ENCODE data around the gene SPTBN1.

Gene SPTBN1

GRCh38 chr2:54598347-54599325 lies 142.5 kb downstream of the SPTBN1 start:
- H3K27ac ChIP-seq (replicated peaks; ENCODE audit: low read length) = no peak overlapping the region
- no CpG with 5 or more reads among the region's 14 CpGs for WGBS, 2 donors (ENCODE audit: extremely low coverage in 2 of 2, insufficient read length in 2 of 2, insufficient replicate concordance in 1 of 2)
- H2BK15ac ChIP-seq (ENCODE audit: low read length) = no peak overlapping the region
- no peak overlapping the region for H3K4me2 ChIP-seq (ENCODE audit: insufficient read depth, low read length, poor library complexity, severe bottlenecking)
- no peak overlapping the region for H2AFZ ChIP-seq (ENCODE audit: low read length)
- no peak overlapping the region for H3K9ac ChIP-seq (ENCODE audit: low read depth, low read length, poor library complexity)
- no peak overlapping the region for H4K8ac ChIP-seq (ENCODE audit: low read depth, low read length)
- no peak overlapping the region for H2BK12ac ChIP-seq (ENCODE audit: low read length)
- H3K14ac ChIP-seq (ENCODE audit: low read length) = no peak overlapping the region
- H2AK5ac ChIP-seq (ENCODE audit: low read depth, low read length) = no peak overlapping the region
- no peak for DNase-seq (ENCODE audit: low spot score)
- H3K79me1 ChIP-seq (ENCODE audit: low read depth, low read length) = peaks cover 11% of the 10 kb centered on the region
- H3K4me3 ChIP-seq (ENCODE audit: low read length in 2 of 2) = no peak overlapping the region
- H3K23ac ChIP-seq (ENCODE audit: low read depth, low read length, poor library complexity) = no peak overlapping the region
- H2BK120ac ChIP-seq (ENCODE audit: low read depth, low read length) = no peak overlapping the region
- H3K4me1 ChIP-seq (ENCODE audit: control insufficient read depth in 2 of 2, insufficient read depth in 1 of 2, low read depth in 1 of 2, low read length in 2 of 2) = peaks cover 2 to 3% of the 10 kb centered on the region in 2 donors
- H3K27me3 ChIP-seq (ENCODE audit: control insufficient read depth in 3 of 3, insufficient read depth in 3 of 3, low read depth in 1 of 3, low read length in 3 of 3) = no peaks in the 10 kb centered on the region
- peaks cover 1 to 3% of the 10 kb centered on the region in 2 donors for H3K9me3 ChIP-seq (replicated peaks in 1 of 2; ENCODE audit: control insufficient read depth in 2 of 2, insufficient read depth in 1 of 2, low read depth in 1 of 2, low read length in 2 of 2)
- H3K4ac ChIP-seq (ENCODE audit: low read length) = no peak overlapping the region
- H3K18ac ChIP-seq (ENCODE audit: low read length) = no peak overlapping the region
- peaks cover 5 to 40% of the 10 kb centered on the region in 2 donors for H3K36me3 ChIP-seq (replicated peaks in 1 of 2; ENCODE audit: control insufficient read depth in 2 of 2, insufficient read depth in 2 of 2, low read length in 2 of 2)
- H4K91ac ChIP-seq (ENCODE audit: low read depth, low read length, poor library complexity) = no peak overlapping the region
- no peak overlapping the region for H2BK5ac ChIP-seq (ENCODE audit: low read length)

- Histone ChIP-seq H2AFZ (ENCODE audit: low read length) (no peak overlapping the region), H3K27ac (replicated peaks; ENCODE audit: low read length) (no peak overlapping the region), H3K79me1 (ENCODE audit: low read depth, low read length) (peaks cover 11% of the 10 kb centered on the region), H3K9ac (ENCODE audit: low read depth, low read length, poor library complexity) (no peak overlapping the region), H3K14ac (ENCODE audit: low read length) (no peak overlapping the region), H3K23ac (ENCODE audit: low read depth, low read length, poor library complexity) (no peak overlapping the region), H3K4ac (ENCODE audit: low read length) (no peak overlapping the region), H2BK5ac (ENCODE audit: low read length) (no peak overlapping the region), H3K4me2 (ENCODE audit: insufficient read depth, low read length, poor library complexity, severe bottlenecking) (no peak overlapping the region), H3K4me3 (ENCODE audit: low read length in 2 of 2) (no peak overlapping the region), H3K9me3 (replicated peaks in 1 of 2; ENCODE audit: control insufficient read depth in 2 of 2, insufficient read depth in 1 of 2, low read depth in 1 of 2, low read length in 2 of 2) (peaks cover 1 to 3% of the 10 kb centered on the region in 2 donors), H3K18ac (ENCODE audit: low read length) (no peak overlapping the region), H3K4me1 (ENCODE audit: control insufficient read depth in 2 of 2, insufficient read depth in 1 of 2, low read depth in 1 of 2, low read length in 2 of 2) (peaks cover 2 to 3% of the 10 kb centered on the region in 2 donors), H3K27me3 (ENCODE audit: control insufficient read depth in 3 of 3, insufficient read depth in 3 of 3, low read depth in 1 of 3, low read length in 3 of 3) (no peaks in the 10 kb centered on the region), H4K8ac (ENCODE audit: low read depth, low read length) (no peak overlapping the region), H4K91ac (ENCODE audit: low read depth, low read length, poor library complexity) (no peak overlapping the region), H2BK15ac (ENCODE audit: low read length) (no peak overlapping the region), H2BK120ac (ENCODE audit: low read depth, low read length) (no peak overlapping the region), H3K36me3 (replicated peaks in 1 of 2; ENCODE audit: control insufficient read depth in 2 of 2, insufficient read depth in 2 of 2, low read length in 2 of 2) (peaks cover 5 to 40% of the 10 kb centered on the region in 2 donors), H2AK5ac (ENCODE audit: low read depth, low read length) (no peak overlapping the region), H2BK12ac (ENCODE audit: low read length) (no peak overlapping the region)
- no peak for DNase-seq (ENCODE audit: low spot score)
- WGBS, 2 donors (ENCODE audit: extremely low coverage in 2 of 2, insufficient read length in 2 of 2, insufficient replicate concordance in 1 of 2) = no CpG with 5 or more reads among the region's 5 CpGs
These were observed 143.2 kb downstream of the SPTBN1 start for GRCh38 chr2:54599326-54599710.

GRCh38 chr2:54599914-54600313 lies 143.8 kb downstream of the SPTBN1 start:
- WGBS, 2 donors (ENCODE audit: extremely low coverage in 2 of 2, insufficient read length in 2 of 2, insufficient replicate concordance in 1 of 2) = no CpG with 5 or more reads among the region's 4 CpGs
- Histone ChIP-seq H3K4me2 (ENCODE audit: insufficient read depth, low read length, poor library complexity, severe bottlenecking) (no peak overlapping the region), H3K4ac (ENCODE audit: low read length) (no peak overlapping the region), H2BK120ac (ENCODE audit: low read depth, low read length) (no peak overlapping the region), H2BK5ac (ENCODE audit: low read length) (no peak overlapping the region), H2BK15ac (ENCODE audit: low read length) (no peak overlapping the region), H2AFZ (ENCODE audit: low read length) (no peak overlapping the region), H3K4me3 (ENCODE audit: low read length in 2 of 2) (no peak overlapping the region), H2AK5ac (ENCODE audit: low read depth, low read length) (no peak overlapping the region), H4K91ac (ENCODE audit: low read depth, low read length, poor library complexity) (no peak overlapping the region), H3K23ac (ENCODE audit: low read depth, low read length, poor library complexity) (no peak overlapping the region), H4K8ac (ENCODE audit: low read depth, low read length) (no peak overlapping the region), H3K79me1 (ENCODE audit: low read depth, low read length) (peaks cover 11% of the 10 kb centered on the region), H3K18ac (ENCODE audit: low read length) (no peak overlapping the region), H2BK12ac (ENCODE audit: low read length) (no peak overlapping the region), H3K36me3 (replicated peaks in 1 of 2; ENCODE audit: control insufficient read depth in 2 of 2, insufficient read depth in 2 of 2, low read length in 2 of 2) (peaks cover 5 to 40% of the 10 kb centered on the region in 2 donors), H3K27ac (replicated peaks; ENCODE audit: low read length) (no peak overlapping the region), H3K4me1 (ENCODE audit: control insufficient read depth in 2 of 2, insufficient read depth in 1 of 2, low read depth in 1 of 2, low read length in 2 of 2) (peaks cover 5 to 8% of the 10 kb centered on the region in 2 donors), H3K14ac (ENCODE audit: low read length) (no peak overlapping the region), H3K9ac (ENCODE audit: low read depth, low read length, poor library complexity) (no peak overlapping the region), H3K9me3 (replicated peaks in 1 of 2; ENCODE audit: control insufficient read depth in 2 of 2, insufficient read depth in 1 of 2, low read depth in 1 of 2, low read length in 2 of 2) (peaks cover 1 to 3% of the 10 kb centered on the region in 2 donors), H3K27me3 (ENCODE audit: control insufficient read depth in 3 of 3, insufficient read depth in 3 of 3, low read depth in 1 of 3, low read length in 3 of 3) (no peaks in the 10 kb centered on the region)
- no peak for DNase-seq (ENCODE audit: low spot score)

- Histone ChIP-seq H2AK5ac (ENCODE audit: low read depth, low read length) (no peak overlapping the region), H3K23ac (ENCODE audit: low read depth, low read length, poor library complexity) (no peak overlapping the region), H2BK5ac (ENCODE audit: low read length) (no peak overlapping the region), H3K14ac (ENCODE audit: low read length) (no peak overlapping the region), H2BK12ac (ENCODE audit: low read length) (no peak overlapping the region), H3K36me3 (replicated peaks in 1 of 2; ENCODE audit: control insufficient read depth in 2 of 2, insufficient read depth in 2 of 2, low read length in 2 of 2) (peaks cover 5 to 34% of the 10 kb centered on the region in 2 donors), H4K91ac (ENCODE audit: low read depth, low read length, poor library complexity) (no peak overlapping the region), H3K18ac (ENCODE audit: low read length) (no peak overlapping the region), H2AFZ (ENCODE audit: low read length) (no peak overlapping the region), H3K4me3 (ENCODE audit: low read length in 2 of 2) (no peak overlapping the region), H3K79me1 (ENCODE audit: low read depth, low read length) (peaks cover 7% of the 10 kb centered on the region), H2BK120ac (ENCODE audit: low read depth, low read length) (no peak overlapping the region), H3K4me2 (ENCODE audit: insufficient read depth, low read length, poor library complexity, severe bottlenecking) (no peak overlapping the region), H2BK15ac (ENCODE audit: low read length) (no peak overlapping the region), H3K9me3 (replicated peaks in 1 of 2; ENCODE audit: control insufficient read depth in 2 of 2, insufficient read depth in 1 of 2, low read depth in 1 of 2, low read length in 2 of 2) (no peaks in the 10 kb centered on the region), H3K27me3 (ENCODE audit: control insufficient read depth in 3 of 3, insufficient read depth in 3 of 3, low read depth in 1 of 3, low read length in 3 of 3) (no peaks in the 10 kb centered on the region), H3K4ac (ENCODE audit: low read length) (no peak overlapping the region), H3K9ac (ENCODE audit: low read depth, low read length, poor library complexity) (no peak overlapping the region), H3K27ac (replicated peaks; ENCODE audit: low read length) (no peak overlapping the region), H4K8ac (ENCODE audit: low read depth, low read length) (no peak overlapping the region), H3K4me1 (ENCODE audit: control insufficient read depth in 2 of 2, insufficient read depth in 1 of 2, low read depth in 1 of 2, low read length in 2 of 2) (peaks cover 7 to 15% of the 10 kb centered on the region in 2 donors)
- no peak for DNase-seq (ENCODE audit: low spot score)
- no CpG with 5 or more reads among the region's 2 CpGs for WGBS, 2 donors (ENCODE audit: extremely low coverage in 2 of 2, insufficient read length in 2 of 2, insufficient replicate concordance in 1 of 2)
These were observed 145.2 kb downstream of the SPTBN1 start for GRCh38 chr2:54601339-54601738.
